ENCODE data around the gene CRISP2. TPM values are rescaled to one million over a fixed set of nuclear protein-coding genes. Genes with fewer than 3 reads are reported as not detected.

The CRISP2 gene
- total and polyA plus RNA-seq, 2 experiments from 2014 or later = 0.63 to 1.2 TPM

DNA sequence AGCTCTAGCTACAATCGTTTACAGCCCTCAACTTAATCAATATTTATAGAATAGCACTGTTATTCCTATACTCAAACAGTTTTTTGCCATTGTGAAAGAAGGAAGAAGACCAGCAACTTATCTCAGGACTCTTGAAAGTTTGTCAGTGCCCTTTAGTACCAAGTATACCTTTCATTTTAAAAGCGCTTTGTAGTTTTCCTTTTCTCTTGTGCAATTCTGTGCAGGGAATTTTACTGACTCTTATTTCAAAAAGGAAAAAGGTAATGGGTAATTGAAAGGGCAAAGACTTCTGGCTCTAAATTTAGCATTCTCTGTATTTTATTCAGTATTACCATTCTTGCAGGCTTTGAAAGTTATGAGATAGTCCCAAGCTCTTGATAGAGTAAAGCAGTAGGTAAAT, 59.9 kb downstream of the CRISP2 start:
- Histone ChIP-seq H3F3A (replicated peaks; ENCODE audit: low read depth) (no peaks in the 10 kb centered on the region), H3K4me2 (no peak overlapping the region), H2AFZ (0 out of 2 replicates have a peak overlapping the region, but pooled peaks have one; percentile 6), H3K79me2 (replicated peaks; ENCODE audit: insufficient read depth) (no peaks in the 10 kb centered on the region), H3K9me2 (ENCODE audit: insufficient read depth) (no peaks in the 10 kb centered on the region), H3K27ac (ENCODE audit: low read depth) (no peak overlapping the region), H3K27me3 (ENCODE audit: insufficient read depth) (no peaks in the 10 kb centered on the region), H3K36me3 (ENCODE audit: insufficient read depth) (no peaks in the 10 kb centered on the region), H4K20me1 (replicated peaks; ENCODE audit: insufficient read depth) (no peaks in the 10 kb centered on the region), H3K4me1 (ENCODE audit: insufficient read depth) (no peaks in the 10 kb centered on the region), H3K4me3 (no peak overlapping the region)
- Mint-ChIP-seq H3K27me3 (ENCODE audit: insufficient read depth, low read depth, poor library complexity) (no peaks in the 10 kb centered on the region), H3K4me3 (no peak overlapping the region), H3K27ac (no peak overlapping the region), H3K36me3 (ENCODE audit: low read depth) (no peaks in the 10 kb centered on the region), H3K9me3 (no peaks in the 10 kb centered on the region), H3K4me1 (peaks cover 2% of the 10 kb centered on the region; the same call in 2 of the 3 replicates)
- TF ChIP-seq ZNF462 (CRISPR knock-in tag; IDR thresholded peaks at IDR 0.05) = no peak
- TF ChIP-seq, protein P1, sequence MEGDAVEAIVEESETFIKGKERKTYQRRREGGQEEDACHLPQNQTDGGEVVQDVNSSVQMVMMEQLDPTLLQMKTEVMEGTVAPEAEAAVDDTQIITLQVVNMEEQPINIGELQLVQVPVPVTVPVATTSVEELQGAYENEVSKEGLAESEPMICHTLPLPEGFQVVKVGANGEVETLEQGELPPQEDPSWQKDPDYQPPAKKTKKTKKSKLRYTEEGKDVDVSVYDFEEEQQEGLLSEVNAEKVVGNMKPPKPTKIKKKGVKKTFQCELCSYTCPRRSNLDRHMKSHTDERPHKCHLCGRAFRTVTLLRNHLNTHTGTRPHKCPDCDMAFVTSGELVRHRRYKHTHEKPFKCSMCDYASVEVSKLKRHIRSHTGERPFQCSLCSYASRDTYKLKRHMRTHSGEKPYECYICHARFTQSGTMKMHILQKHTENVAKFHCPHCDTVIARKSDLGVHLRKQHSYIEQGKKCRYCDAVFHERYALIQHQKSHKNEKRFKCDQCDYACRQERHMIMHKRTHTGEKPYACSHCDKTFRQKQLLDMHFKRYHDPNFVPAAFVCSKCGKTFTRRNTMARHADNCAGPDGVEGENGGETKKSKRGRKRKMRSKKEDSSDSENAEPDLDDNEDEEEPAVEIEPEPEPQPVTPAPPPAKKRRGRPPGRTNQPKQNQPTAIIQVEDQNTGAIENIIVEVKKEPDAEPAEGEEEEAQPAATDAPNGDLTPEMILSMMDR (conservative IDR thresholded peaks at IDR 0.05; ENCODE audit: low read depth in 2 of 2) = no peak
- TF ChIP-seq EZH2phosphoT487 (IDR thresholded peaks at IDR 0.05; ENCODE audit: unreplicated experiment) = no peak
- TF ChIP-seq STAT1 (IDR thresholded peaks at IDR 0.05; ENCODE audit: unreplicated experiment) = no peak
- no peak for TF ChIP-seq EZH2 (IDR thresholded peaks at IDR 0.05; ENCODE audit: low read depth, unreplicated experiment)
- TF ChIP-seq, protein P2, sequence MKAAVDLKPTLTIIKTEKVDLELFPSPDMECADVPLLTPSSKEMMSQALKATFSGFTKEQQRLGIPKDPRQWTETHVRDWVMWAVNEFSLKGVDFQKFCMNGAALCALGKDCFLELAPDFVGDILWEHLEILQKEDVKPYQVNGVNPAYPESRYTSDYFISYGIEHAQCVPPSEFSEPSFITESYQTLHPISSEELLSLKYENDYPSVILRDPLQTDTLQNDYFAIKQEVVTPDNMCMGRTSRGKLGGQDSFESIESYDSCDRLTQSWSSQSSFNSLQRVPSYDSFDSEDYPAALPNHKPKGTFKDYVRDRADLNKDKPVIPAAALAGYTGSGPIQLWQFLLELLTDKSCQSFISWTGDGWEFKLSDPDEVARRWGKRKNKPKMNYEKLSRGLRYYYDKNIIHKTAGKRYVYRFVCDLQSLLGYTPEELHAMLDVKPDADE (IDR thresholded peaks at IDR 0.05) = no peak
- TF ChIP-seq JUNB (IDR thresholded peaks at IDR 0.05; ENCODE audit: unreplicated experiment) = no peak
- TF ChIP-seq ZNF114 (CRISPR knock-in tag; IDR thresholded peaks at IDR 0.05) = no peak
- no peak for TF ChIP-seq POLR2AphosphoS5 (IDR thresholded peaks at IDR 0.05; ENCODE audit: low read depth)
- TF ChIP-seq CREB1 (CRISPR knock-in tag; IDR thresholded peaks at IDR 0.05; ENCODE audit: low read depth) = no peak
- TF ChIP-seq REST (IDR thresholded peaks at IDR 0.05; ENCODE audit: unreplicated experiment) = no peak
- no peak for TF ChIP-seq NANOG (IDR thresholded peaks at IDR 0.05; ENCODE audit: borderline replicate concordance)
- TF ChIP-seq ZNF331 (CRISPR knock-in tag; IDR thresholded peaks at IDR 0.05; ENCODE audit: low read depth) = no peak
- no peak for ATAC-seq
- DNase-seq (ENCODE audit: low spot score) = no peak
